HG02840 (cell line): Measurements from ENCODE around the gene IKZF1.

Source experiments
- ATAC-seq: cut with Tn5 transposase; IDR thresholded peaks from one replicate; pipeline ENCODE4 v1.9.1; 2021; ENCODE audit warnings: mild to moderate bottlenecking, moderate library complexity, moderate number of reproducible peaks; ENCODE audit not compliant: unreplicated experiment, low FRiP score

The IKZF1 gene

DNA sequence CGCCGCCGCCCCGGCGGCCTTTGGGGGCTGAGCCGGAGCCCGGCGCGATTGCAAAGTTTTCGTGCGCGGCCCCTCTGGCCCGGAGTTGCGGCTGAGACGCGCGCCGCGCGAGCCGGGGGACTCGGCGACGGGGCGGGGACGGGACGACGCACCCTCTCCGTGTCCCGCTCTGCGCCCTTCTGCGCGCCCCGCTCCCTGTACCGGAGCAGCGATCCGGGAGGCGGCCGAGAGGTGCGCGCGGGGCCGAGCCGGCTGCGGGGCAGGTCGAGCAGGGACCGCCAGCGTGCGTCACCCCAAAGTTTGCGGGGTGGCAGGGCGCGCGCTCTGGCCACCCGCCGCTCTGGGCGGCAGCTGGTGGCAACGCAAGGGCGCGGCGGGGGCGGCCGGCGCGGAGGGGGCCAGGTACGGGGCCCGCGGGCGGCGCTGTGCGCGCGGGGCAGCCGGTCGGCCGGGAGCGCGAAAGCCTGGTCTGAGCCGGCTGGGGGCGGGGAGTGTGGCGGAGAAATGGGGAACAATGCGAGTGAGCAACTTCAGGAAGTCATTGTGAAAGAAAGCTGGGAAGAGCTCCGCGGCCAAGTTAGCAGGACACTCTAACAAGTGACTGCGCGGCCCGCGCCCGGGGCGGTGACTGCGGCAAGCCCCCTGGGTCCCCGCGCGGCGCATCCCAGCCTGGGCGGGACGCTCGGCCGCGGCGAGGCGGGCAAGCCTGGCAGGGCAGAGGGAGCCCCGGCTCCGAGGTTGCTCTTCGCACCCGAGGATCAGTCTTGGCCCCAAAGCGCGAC is at the start of gene IKZF1:
TSS of gene IKZF1 (plus strand) at position 588 of the 782 bp plus-strand sequence. CDS start 14,346 bp downstream, outside the sequence.
- ATAC-seq = peak; percentile 33

DNA sequence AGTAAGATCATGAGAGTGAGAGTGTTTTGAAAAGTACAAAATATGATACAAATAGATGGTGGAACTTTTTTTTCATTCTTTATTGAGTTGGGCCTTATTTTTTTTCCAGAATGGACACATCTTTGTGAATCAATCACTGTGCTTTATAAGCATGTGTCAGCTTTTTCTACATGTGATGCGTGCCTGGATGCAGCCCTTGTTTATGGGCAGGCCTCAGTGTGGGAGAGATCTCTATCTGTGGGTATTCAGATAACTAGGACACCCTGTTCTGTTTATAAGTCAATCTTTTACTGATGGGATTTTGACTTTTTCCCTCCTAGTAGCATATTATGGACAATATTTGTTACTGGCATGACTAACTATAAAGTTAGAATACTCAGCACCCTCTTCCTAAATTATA is 42.9 kb upstream of the IKZF1 start:
- ATAC-seq = no peak

DNA sequence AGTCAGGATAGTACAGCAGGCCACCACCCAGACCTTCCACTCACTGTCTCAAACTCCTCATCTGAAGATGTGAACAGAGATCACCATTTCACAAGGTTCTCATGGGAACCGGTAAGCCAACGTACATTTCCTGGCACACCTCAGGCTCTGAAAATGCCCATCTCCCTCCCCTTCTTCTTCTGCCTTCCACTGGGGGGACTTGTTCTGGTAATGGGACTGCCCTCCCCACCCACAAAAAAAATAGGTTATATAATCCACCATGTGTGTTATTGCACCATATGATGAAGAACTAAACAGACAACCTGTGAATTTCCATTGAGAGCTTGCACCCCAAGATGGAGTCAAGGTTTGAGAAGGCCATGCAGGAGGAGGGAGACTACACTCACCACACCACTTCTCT is 42.1 kb upstream of the IKZF1 start:
- ATAC-seq = peak; percentile 2

DNA sequence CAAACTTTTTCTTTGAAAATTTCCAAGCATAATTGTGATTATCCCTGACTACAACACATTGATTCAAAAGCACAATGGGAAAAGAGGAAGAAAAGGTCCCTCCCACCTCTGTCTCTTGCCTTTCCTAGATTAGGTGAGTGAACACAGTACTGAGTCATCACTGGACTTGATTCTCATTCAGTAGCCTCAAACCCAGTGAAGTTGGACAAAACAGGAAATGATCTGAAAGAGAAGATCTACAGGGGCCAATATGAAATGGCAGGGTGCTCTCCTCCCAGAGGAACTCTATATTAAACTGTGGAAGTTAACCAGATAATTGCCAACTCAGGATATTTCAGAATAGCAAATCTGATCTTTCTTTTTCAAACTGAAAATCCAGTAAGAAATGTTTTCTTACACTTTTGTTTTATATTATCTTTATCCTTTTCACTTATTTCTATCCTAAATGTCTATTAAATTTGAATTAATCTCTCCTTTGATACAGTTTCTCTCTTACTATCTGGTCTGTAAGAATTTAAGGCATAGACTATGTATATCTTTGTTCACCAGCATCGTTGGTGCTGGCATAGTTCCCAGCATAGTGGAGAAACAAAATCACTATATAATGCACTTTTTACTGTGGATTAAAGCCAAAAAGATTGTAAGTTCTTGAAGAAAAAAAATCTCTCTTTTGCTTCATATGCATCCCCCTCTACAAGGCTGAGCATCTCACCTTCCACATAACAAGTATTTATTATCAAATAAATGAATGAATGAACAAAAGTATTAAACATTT is 41.4 kb upstream of the IKZF1 start:
- peak; percentile 49 for ATAC-seq

GRCh38 chr7:50264908-50265307 is 39.6 kb upstream of the IKZF1 start:
- no peak for ATAC-seq

- no peak for ATAC-seq
Observed at GRCh38 chr7:50265968-50266634, 38.4 kb upstream of the IKZF1 start.

GRCh38 chr7:50266635-50267386 is 37.7 kb upstream of the IKZF1 start:
- peak; percentile 39 for ATAC-seq

GRCh38 chr7:50267525-50268041 is 36.9 kb upstream of the IKZF1 start:
- ATAC-seq = no peak

DNA sequence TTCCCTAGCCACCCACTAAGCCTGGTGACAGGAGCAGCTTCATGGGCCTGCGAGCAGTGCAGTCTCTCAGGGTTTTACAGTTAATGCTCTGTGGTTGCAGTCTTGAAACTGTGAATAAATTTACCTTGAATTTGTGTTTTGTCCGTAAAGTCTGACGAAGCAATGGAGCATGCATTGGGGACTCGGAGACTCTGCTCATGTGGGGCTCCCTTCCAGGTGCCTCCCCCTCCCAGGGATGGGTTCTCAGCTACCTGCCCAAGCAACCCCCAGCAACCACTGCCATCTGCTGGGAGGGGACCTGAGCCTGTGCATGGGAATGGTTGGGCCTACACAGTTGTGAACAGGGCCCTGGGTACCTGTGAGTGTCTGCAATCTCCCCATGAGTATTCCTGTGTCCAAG is 36.3 kb upstream of the IKZF1 start:
- no peak for ATAC-seq

DNA sequence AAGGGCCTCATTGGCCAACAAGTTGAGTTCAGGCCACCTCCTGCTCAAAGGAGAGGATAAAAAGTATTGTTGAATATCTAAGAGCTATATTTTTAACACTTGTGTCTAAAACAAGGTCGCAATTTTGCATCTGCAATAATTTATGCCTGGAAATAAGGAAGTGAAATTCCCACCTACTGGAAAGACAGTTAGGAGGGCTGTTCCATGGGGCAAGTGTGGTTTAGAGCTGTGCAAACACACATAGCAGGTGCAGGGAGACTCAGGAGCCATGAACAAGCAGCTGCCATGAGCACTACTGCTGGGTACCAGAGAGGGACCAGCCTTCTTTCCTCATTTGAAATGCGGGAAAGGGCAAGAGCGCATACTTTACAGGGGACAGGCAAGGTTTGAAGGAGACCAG is 35.5 kb upstream of the IKZF1 start:
- no peak for ATAC-seq

GRCh38 chr7:50270531-50271018 is 33.9 kb upstream of the IKZF1 start:
- ATAC-seq = peak; percentile 29

DNA sequence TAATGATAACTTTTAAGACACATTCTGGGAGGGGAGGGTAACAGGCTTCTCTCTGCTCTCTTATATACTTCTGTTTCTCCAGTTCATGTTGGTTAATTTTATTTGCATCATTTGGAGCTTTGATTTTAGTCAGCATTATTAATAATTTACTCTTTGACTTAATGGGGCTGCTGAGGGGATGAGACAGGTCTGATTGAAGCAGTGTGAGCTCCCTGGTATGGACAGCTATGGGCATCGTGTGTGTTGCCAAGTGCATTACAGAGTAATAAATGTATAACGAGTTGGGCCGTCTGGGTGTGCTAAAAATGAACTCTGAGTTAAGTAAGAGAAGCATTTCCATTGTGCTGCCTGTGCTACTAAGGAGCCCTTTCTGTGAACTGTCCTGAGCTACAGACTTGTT is 31.7 kb upstream of the IKZF1 start:
- peak; percentile 29 for ATAC-seq

DNA sequence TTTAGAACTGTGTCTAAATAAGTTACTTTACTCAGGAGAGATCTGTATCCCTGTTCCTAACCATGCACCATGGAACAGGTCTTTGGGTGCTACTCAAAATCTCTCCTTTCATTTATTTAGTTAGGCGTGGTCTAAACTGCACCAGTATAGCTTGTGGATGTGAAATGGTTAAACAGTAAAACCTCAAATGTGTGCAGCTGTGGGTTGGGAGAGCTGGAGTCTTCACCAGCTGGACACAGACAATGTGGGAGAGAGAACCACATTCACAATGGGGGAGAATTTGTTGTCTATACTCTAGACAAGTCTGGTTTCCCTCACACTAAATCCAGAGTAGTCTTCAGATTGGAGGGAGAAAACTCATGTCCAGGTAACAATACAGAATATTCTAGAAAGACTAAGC is 31.2 kb upstream of the IKZF1 start:
- ATAC-seq = no peak

GRCh38 chr7:50273870-50274269 is 30.6 kb upstream of the IKZF1 start:
- ATAC-seq = no peak

DNA sequence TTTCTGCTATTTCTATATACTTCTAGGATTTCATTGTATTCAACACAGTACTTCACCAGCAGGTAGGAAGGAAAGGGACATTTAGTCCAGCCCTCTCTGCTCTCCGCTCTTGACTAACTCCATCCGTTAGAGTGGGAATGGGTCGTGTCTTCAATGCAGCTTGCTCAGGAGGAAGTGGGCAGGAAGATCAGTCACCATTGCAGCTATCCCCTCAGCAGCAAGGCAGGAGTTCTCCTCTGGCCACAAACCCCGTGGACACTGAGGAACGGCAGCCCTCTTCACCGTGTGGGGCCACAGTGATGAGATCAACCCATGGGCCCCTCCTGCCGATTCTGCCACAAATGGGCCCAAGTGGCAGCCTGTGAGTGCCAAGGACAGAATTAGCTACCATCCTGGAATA is 30.2 kb upstream of the IKZF1 start:
- no peak for ATAC-seq

GRCh38 chr7:50275430-50275829 is 29.1 kb upstream of the IKZF1 start:
- ATAC-seq = no peak

DNA sequence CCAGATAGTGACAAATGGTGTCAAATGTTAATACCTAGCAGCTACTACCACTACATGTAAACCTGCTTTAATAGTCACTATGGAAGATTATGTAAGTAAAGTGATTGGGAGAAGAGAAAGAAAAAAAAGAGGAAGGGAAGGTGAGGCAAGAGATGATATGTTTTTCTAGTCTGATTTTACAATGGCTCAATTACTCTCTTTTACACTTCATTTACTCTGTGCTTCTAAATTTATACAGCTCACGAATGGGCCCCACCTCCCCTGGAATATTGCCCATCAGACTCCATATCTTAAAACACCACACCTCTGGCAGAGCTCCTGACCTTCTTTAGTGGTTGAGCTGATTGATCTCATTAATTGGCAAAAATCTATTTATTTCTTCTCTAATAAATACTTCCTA is 28.0 kb upstream of the IKZF1 start:
- ATAC-seq = no peak

DNA sequence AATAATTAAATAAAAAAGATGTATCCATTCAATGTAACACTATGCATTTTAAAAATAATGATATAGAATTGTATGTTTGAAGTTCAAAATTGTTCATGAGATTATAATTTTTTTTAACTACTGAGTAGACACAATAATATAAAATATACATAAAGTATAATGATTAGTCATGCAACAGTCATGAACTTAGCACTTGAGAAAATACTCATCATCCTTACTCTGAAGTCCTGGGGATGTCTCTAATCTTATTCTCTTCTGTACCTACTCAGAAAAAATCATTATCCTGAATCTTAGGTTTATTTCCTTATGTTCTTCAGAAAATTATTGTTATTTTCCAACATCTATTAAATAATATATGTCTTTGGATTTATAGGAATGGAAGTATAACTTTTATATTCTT is 26.4 kb upstream of the IKZF1 start:
- ATAC-seq = no peak

- peak; percentile 81 for ATAC-seq
Observed at GRCh38 chr7:50281680-50282445, 22.7 kb upstream of the IKZF1 start.
